ENCODE data around the gene SOX8.

SOX8 gene

GRCh38 chr16:1014221-1014620, 32.7 kb downstream of the SOX8 start:
- ChIA-PET CTCF (no interaction called here), POLR2A (no interaction called here)
- DNase-seq, result no peak
- no peak overlapping the region for H3K4me3 ChIP-seq (ENCODE audit: control insufficient read depth in 1 of 7, extremely low read depth in 1 of 7, insufficient read depth in 4 of 7, low read depth in 2 of 7, low read length in 6 of 7)
- peaks cover 0 to 27% (median 0%) of the 10 kb centered on the region in 5 experiments for H3K27me3 ChIP-seq (replicated peaks in 2 of 5; ENCODE audit: control insufficient read depth in 4 of 5, insufficient read depth in 5 of 5, low read length in 4 of 5)
- no peaks in the 10 kb centered on the region for H3K36me3 ChIP-seq (ENCODE audit: control insufficient read depth in 4 of 4, insufficient read depth in 4 of 4, low read length in 3 of 4)
- peaks cover 0 to 2% (median 0%) of the 10 kb centered on the region in 5 experiments for H3K9me3 ChIP-seq (ENCODE audit: control extremely low read depth in 1 of 5, control insufficient read depth in 4 of 5, insufficient read depth in 2 of 5, low read depth in 1 of 5, low read length in 4 of 5)
- no peak overlapping the region for H3K27ac ChIP-seq (ENCODE audit: insufficient read depth in 1 of 2, low read depth in 1 of 2, low read length in 2 of 2, poor library complexity in 1 of 2, severe bottlenecking in 2 of 2)
- 94% methylated on average over 5 of the region's 8 CpGs for WGBS (ENCODE audit: insufficient coverage)
- H3K4me1 ChIP-seq (ENCODE audit: control extremely low read depth in 1 of 4, control insufficient read depth in 4 of 4, insufficient read depth in 4 of 4, low read length in 3 of 4), result peaks cover 0 to 16% (median 12%) of the 10 kb centered on the region in 4 experiments

- POLR2A ChIA-PET, result no interaction called here
- DNase-seq, result no peak
- 98% methylated on average over 21 of the region's 22 CpGs for WGBS (ENCODE audit: insufficient coverage)
- H3K4me1 ChIP-seq (ENCODE audit: control extremely low read depth in 1 of 4, control insufficient read depth in 4 of 4, insufficient read depth in 4 of 4, low read length in 3 of 4), result peaks cover 0 to 11% (median 9%) of the 10 kb centered on the region in 4 experiments
- H3K27ac ChIP-seq (ENCODE audit: insufficient read depth in 1 of 2, low read depth in 1 of 2, low read length in 2 of 2, poor library complexity in 1 of 2, severe bottlenecking in 2 of 2), result no peak overlapping the region
- H3K9me3 ChIP-seq (ENCODE audit: control extremely low read depth in 1 of 5, control insufficient read depth in 4 of 5, insufficient read depth in 2 of 5, low read depth in 1 of 5, low read length in 4 of 5), result peaks cover 0 to 2% (median 0%) of the 10 kb centered on the region in 5 experiments
- H3K4me3 ChIP-seq (ENCODE audit: control insufficient read depth in 1 of 7, extremely low read depth in 1 of 7, insufficient read depth in 4 of 7, low read depth in 2 of 7, low read length in 6 of 7), result no peak overlapping the region
- CTCF ChIA-PET, result no interaction called here
- no peaks in the 10 kb centered on the region for H3K36me3 ChIP-seq (ENCODE audit: control insufficient read depth in 4 of 4, insufficient read depth in 4 of 4, low read length in 3 of 4)
- peaks cover 0 to 20% (median 0%) of the 10 kb centered on the region in 5 experiments for H3K27me3 ChIP-seq (replicated peaks in 2 of 5; ENCODE audit: control insufficient read depth in 4 of 5, insufficient read depth in 5 of 5, low read length in 4 of 5)
Observed at GRCh38 chr16:1014771-1015495, 33.4 kb downstream of the SOX8 start.

GRCh38 chr16:1018447-1019198, 37.1 kb downstream of the SOX8 start:
- H3K4me1 ChIP-seq (ENCODE audit: control extremely low read depth in 1 of 4, control insufficient read depth in 4 of 4, insufficient read depth in 4 of 4, low read length in 3 of 4), result no peaks in the 10 kb centered on the region
- CTCF ChIA-PET, result no interaction called here
- DNase-seq, result no peak
- H3K4me3 ChIP-seq (ENCODE audit: control insufficient read depth in 1 of 7, extremely low read depth in 1 of 7, insufficient read depth in 4 of 7, low read depth in 2 of 7, low read length in 6 of 7), result no peak overlapping the region
- peaks cover 0 to 2% (median 0%) of the 10 kb centered on the region in 5 experiments for H3K9me3 ChIP-seq (ENCODE audit: control extremely low read depth in 1 of 5, control insufficient read depth in 4 of 5, insufficient read depth in 2 of 5, low read depth in 1 of 5, low read length in 4 of 5)
- POLR2A ChIA-PET, result no interaction called here
- H3K36me3 ChIP-seq (ENCODE audit: control insufficient read depth in 4 of 4, insufficient read depth in 4 of 4, low read length in 3 of 4), result no peaks in the 10 kb centered on the region
- H3K27ac ChIP-seq (ENCODE audit: insufficient read depth in 1 of 2, low read depth in 1 of 2, low read length in 2 of 2, poor library complexity in 1 of 2, severe bottlenecking in 2 of 2), result no peak overlapping the region
- 91% methylated on average over 9 of the region's 15 CpGs for WGBS (ENCODE audit: insufficient coverage)
- H3K27me3 ChIP-seq (replicated peaks in 2 of 5; ENCODE audit: control insufficient read depth in 4 of 5, insufficient read depth in 5 of 5, low read length in 4 of 5), result peaks cover 0 to 23% (median 2%) of the 10 kb centered on the region in 5 experiments

- H3K27me3 ChIP-seq (replicated peaks in 2 of 5; ENCODE audit: control insufficient read depth in 4 of 5, insufficient read depth in 5 of 5, low read length in 4 of 5), result peaks cover 0 to 23% (median 2%) of the 10 kb centered on the region in 5 experiments
- POLR2A ChIA-PET, result no interaction called here
- H3K36me3 ChIP-seq (ENCODE audit: control insufficient read depth in 4 of 4, insufficient read depth in 4 of 4, low read length in 3 of 4), result no peaks in the 10 kb centered on the region
- H3K9me3 ChIP-seq (ENCODE audit: control extremely low read depth in 1 of 5, control insufficient read depth in 4 of 5, insufficient read depth in 2 of 5, low read depth in 1 of 5, low read length in 4 of 5), result peaks cover 0 to 2% (median 0%) of the 10 kb centered on the region in 5 experiments
- CTCF ChIA-PET, result no interaction called here
- no peaks in the 10 kb centered on the region for H3K4me1 ChIP-seq (ENCODE audit: control extremely low read depth in 1 of 4, control insufficient read depth in 4 of 4, insufficient read depth in 4 of 4, low read length in 3 of 4)
- H3K4me3 ChIP-seq (ENCODE audit: control insufficient read depth in 1 of 7, extremely low read depth in 1 of 7, insufficient read depth in 4 of 7, low read depth in 2 of 7, low read length in 6 of 7), result no peak overlapping the region
- DNase-seq, result no peak
- no peak overlapping the region for H3K27ac ChIP-seq (ENCODE audit: insufficient read depth in 1 of 2, low read depth in 1 of 2, low read length in 2 of 2, poor library complexity in 1 of 2, severe bottlenecking in 2 of 2)
- 91% methylated on average over 65 of the region's 66 CpGs for WGBS (ENCODE audit: insufficient coverage)
Observed at GRCh38 chr16:1019231-1020090, 37.9 kb downstream of the SOX8 start.

- peaks cover 0 to 23% (median 2%) of the 10 kb centered on the region in 5 experiments for H3K27me3 ChIP-seq (replicated peaks in 2 of 5; ENCODE audit: control insufficient read depth in 4 of 5, insufficient read depth in 5 of 5, low read length in 4 of 5)
Observed at GRCh38 chr16:1020091-1020399, 38.5 kb downstream of the SOX8 start.

GRCh38 chr16:1020591-1020990, 39.0 kb downstream of the SOX8 start:
- Histone ChIP-seq H3K36me3 (ENCODE audit: control insufficient read depth in 4 of 4, insufficient read depth in 4 of 4, low read length in 3 of 4) (no peaks in the 10 kb centered on the region), H3K9me3 (ENCODE audit: control extremely low read depth in 1 of 5, control insufficient read depth in 4 of 5, insufficient read depth in 2 of 5, low read depth in 1 of 5, low read length in 4 of 5) (peaks cover 0 to 2% (median 0%) of the 10 kb centered on the region in 5 experiments), H3K27me3 (replicated peaks in 2 of 5; ENCODE audit: control insufficient read depth in 4 of 5, insufficient read depth in 5 of 5, low read length in 4 of 5) (peaks cover 0 to 29% (median 2%) of the 10 kb centered on the region in 5 experiments), H3K4me1 (ENCODE audit: control extremely low read depth in 1 of 4, control insufficient read depth in 4 of 4, insufficient read depth in 4 of 4, low read length in 3 of 4) (no peaks in the 10 kb centered on the region), H3K27ac (ENCODE audit: insufficient read depth in 1 of 2, low read depth in 1 of 2, low read length in 2 of 2, poor library complexity in 1 of 2, severe bottlenecking in 2 of 2) (no peak overlapping the region), H3K4me3 (ENCODE audit: control insufficient read depth in 1 of 7, extremely low read depth in 1 of 7, insufficient read depth in 4 of 7, low read depth in 2 of 7, low read length in 6 of 7) (no peak overlapping the region)
- DNase-seq, result no peak
- POLR2A ChIA-PET, result no interaction called here
- 87% methylated on average over 7 of the region's 11 CpGs for whole genome bisulfite sequencing (ENCODE audit: insufficient coverage)
- CTCF ChIA-PET, result no interaction called here

More at GRCh38 chr16:1020091-1020399, 38.5 kb downstream of the SOX8 start:
- Histone ChIP-seq H3K4me1 (ENCODE audit: control extremely low read depth in 1 of 4, control insufficient read depth in 4 of 4, insufficient read depth in 4 of 4, low read length in 3 of 4) (no peaks in the 10 kb centered on the region), H3K9me3 (ENCODE audit: control extremely low read depth in 1 of 5, control insufficient read depth in 4 of 5, insufficient read depth in 2 of 5, low read depth in 1 of 5, low read length in 4 of 5) (peaks cover 0 to 2% (median 0%) of the 10 kb centered on the region in 5 experiments), H3K36me3 (ENCODE audit: control insufficient read depth in 4 of 4, insufficient read depth in 4 of 4, low read length in 3 of 4) (no peaks in the 10 kb centered on the region), H3K4me3 (ENCODE audit: control insufficient read depth in 1 of 7, extremely low read depth in 1 of 7, insufficient read depth in 4 of 7, low read depth in 2 of 7, low read length in 6 of 7) (no peak overlapping the region), H3K27ac (ENCODE audit: insufficient read depth in 1 of 2, low read depth in 1 of 2, low read length in 2 of 2, poor library complexity in 1 of 2, severe bottlenecking in 2 of 2) (no peak overlapping the region)
- 98% methylated on average over 11 of the region's 11 CpGs for WGBS (ENCODE audit: insufficient coverage)
- no peak for DNase-seq
- ChIA-PET CTCF (no interaction called here), POLR2A (no interaction called here)

Data from common myeloid progenitor, CD34-positive (primary cell).